Measurements from ENCODE around the gene PRSS50. TPM values are rescaled to one million over a fixed set of nuclear protein-coding genes. Genes with fewer than 3 reads are reported as not detected.

Gene PRSS50
- total RNA-seq, 1 experiment from 2014 or later: 0.70 TPM

- TF ChIP-seq ATF3 (CRISPR knock-in tag; conservative IDR thresholded peaks at IDR 0.05) (no peak), ELF4 (CRISPR knock-in tag; IDR thresholded peaks at IDR 0.05; ENCODE audit: low read depth) (no peak), FOXJ3 (CRISPR knock-in tag; IDR thresholded peaks at IDR 0.05; ENCODE audit: borderline replicate concordance) (no peak), ZNF219 (CRISPR knock-in tag; IDR thresholded peaks at IDR 0.05; ENCODE audit: borderline replicate concordance) (no peak)
These were observed 2.1 kb upstream of the PRSS50 start (continued) for GRCh38 chr3:46719735-46720271.

- no peak for ATAC-seq
- ChIA-PET CTCF (interaction anchor here (1.1 to 2.3 kb wide), 8 partner anchors 11 to 321 kb away, joined by 3 to 8 read pairs (median 4); no protein-coding TSS in a partner anchor), POLR2A (no interaction called here)
- Mint-ChIP-seq H3K4me1 (no peaks in the 10 kb centered on the region), H3K4me3 (no peak overlapping the region), H3K9me3 (peaks cover 6% of the 10 kb centered on the region), H3K27me3 (ENCODE audit: low read depth) (no peaks in the 10 kb centered on the region), H3K27ac (no peak overlapping the region), H3K36me3 (no peaks in the 10 kb centered on the region)
- no peak for TF ChIP-seq PRDM15 (CRISPR knock-in tag; IDR thresholded peaks at IDR 0.05)
- TF ChIP-seq ZNF423 (CRISPR knock-in tag; IDR thresholded peaks at IDR 0.05): no peak
- TF ChIP-seq GABPB1 (CRISPR knock-in tag; IDR thresholded peaks at IDR 0.05): no peak
- TF ChIP-seq ERG (CRISPR knock-in tag; IDR thresholded peaks at IDR 0.05): no peak
- no peak for TF ChIP-seq OVOL2 (CRISPR knock-in tag; IDR thresholded peaks at IDR 0.05; ENCODE audit: borderline replicate concordance)
- no peak for TF ChIP-seq ZMAT4 (CRISPR knock-in tag; IDR thresholded peaks at IDR 0.05)
- no peak for TF ChIP-seq MLX (CRISPR knock-in tag; IDR thresholded peaks at IDR 0.05)
- TF ChIP-seq SMAD3 (CRISPR knock-in tag; IDR thresholded peaks at IDR 0.05; ENCODE audit: borderline replicate concordance): no peak
- TF ChIP-seq FOXP4 (CRISPR knock-in tag; IDR thresholded peaks at IDR 0.05): no peak
- no peak for TF ChIP-seq MYBL2 (CRISPR knock-in tag; IDR thresholded peaks at IDR 0.05)
- no peak for TF ChIP-seq CBFB (CRISPR knock-in tag; IDR thresholded peaks at IDR 0.05; ENCODE audit: low read depth)
- no peak for TF ChIP-seq ZNF512 (CRISPR knock-in tag; IDR thresholded peaks at IDR 0.05; ENCODE audit: borderline replicate concordance)
- no peak for TF ChIP-seq ARID4B (CRISPR knock-in tag; IDR thresholded peaks at IDR 0.05; ENCODE audit: borderline replicate concordance)
- no peak for TF ChIP-seq SMAD4 (CRISPR knock-in tag; IDR thresholded peaks at IDR 0.05)
- no peak for TF ChIP-seq HMGA2 (CRISPR knock-in tag; IDR thresholded peaks at IDR 0.05)
- no peak for TF ChIP-seq CREB1 (CRISPR knock-in tag; IDR thresholded peaks at IDR 0.05)
- TF ChIP-seq FOXK1 (CRISPR knock-in tag; IDR thresholded peaks at IDR 0.05): no peak
- no peak for DNase-seq (ENCODE audit: low spot score)
These were observed 1.4 kb upstream of the PRSS50 start for GRCh38 chr3:46719044-46719565.
